GM10847 (cell line): ENCODE results near the gene NSMCE3.

Experiments used
- POLR2A ChIP-seq: IDR thresholded peaks from 2 replicates; pipeline ENCODE4 v1.6.1; 2011; ENCODE audit not compliant: insufficient read length; ENCODE audit errors: extremely low read depth

Gene NSMCE3

DNA sequence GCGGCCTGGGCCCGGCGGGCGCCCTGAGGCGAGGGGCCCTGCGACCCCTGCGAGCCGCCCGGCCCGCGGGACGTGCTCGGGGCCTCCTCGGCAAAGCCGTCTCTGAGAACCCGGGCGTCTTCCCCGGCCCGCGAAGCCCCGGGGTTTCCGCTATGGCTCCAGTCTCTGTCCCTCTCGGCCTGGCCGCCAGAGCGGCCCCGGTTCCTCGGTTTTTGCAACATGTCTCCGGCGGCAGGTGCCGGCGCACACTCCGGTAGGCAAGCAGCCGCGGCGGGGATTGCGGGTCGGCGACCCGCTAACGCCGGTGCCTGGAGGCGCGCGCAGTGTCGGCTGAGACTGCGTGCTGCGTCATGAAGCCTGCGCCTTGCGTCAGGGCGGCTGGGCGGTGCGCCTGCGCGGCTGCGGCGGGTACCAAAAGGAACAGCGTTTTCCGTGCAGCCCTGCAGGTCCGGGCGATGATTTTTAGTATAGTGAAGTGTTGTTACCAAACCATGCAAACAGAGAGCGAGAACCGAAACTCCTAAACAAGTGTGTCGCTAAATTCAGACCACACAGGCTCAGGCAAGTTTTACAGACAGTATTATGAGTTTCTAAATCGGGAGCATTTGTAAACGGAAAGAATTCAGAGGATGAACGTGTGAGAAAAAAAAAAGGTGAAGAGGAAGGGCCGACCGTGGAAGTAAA, at the start of gene NSMCE3:
Gene NSMCE3, minus strand, starts transcription at position 338 of the 684 bp plus-strand sequence. Its CDS starts 117 bp downstream, at position 221.
- TF ChIP-seq POLR2A = peak; percentile 80

DNA sequence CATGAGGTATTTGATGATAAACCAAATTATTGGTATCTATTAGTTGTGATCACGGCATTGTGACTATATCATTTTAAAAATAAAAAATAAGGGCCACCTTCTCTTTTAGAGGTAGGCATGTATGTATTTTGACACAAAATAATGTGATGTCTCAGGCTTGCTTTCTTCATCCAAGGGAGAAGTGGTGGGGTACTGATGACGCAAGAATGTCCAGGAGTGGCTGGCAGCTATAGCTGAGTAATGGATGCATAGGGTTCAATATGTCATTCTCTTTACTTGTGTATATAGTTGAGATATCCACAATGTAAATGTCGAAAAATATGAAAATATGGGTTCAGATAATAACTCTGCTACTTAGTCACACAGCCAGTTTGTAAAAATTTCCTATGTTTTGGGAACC, 46.8 kb upstream of the NSMCE3 start:
- TF ChIP-seq POLR2A = no peak

DNA sequence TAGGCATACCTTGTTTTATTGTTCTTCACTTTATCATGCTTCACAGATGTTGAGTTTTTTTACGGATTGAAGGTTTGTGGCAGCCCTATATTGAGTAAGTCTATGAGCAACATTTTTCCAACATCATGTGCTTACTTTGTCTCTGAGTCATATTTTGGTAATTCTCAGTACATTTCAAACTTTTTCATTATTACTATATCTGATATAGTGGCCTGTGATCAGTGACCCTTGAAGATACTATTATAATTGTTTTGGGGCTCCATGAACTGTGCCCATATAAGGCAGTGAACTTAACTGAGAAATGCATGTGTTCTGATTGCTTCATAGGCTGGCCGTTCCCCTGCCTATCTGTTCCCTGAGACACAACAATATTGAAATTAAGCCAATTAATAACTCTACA, 42.8 kb upstream of the NSMCE3 start:
- no peak for TF ChIP-seq POLR2A

DNA sequence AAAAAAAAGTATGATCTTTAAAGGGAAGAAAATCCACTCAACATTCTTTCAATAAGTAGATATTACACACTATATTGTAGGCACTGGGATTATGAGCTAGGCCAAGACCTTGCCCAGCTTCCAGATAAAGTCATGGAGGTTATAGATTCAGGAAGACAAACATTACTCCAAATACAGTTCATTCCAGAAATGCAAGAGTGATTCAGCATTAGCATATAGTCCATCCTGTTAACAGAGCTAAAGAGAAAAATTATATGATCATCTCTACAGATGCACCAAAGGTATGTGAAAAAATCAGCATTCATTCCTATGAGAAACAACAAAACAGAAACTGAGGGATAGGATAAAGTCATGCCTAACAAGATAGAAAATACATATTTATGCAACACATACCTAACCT, 42.1 kb upstream of the NSMCE3 start:
- TF ChIP-seq POLR2A = no peak

DNA sequence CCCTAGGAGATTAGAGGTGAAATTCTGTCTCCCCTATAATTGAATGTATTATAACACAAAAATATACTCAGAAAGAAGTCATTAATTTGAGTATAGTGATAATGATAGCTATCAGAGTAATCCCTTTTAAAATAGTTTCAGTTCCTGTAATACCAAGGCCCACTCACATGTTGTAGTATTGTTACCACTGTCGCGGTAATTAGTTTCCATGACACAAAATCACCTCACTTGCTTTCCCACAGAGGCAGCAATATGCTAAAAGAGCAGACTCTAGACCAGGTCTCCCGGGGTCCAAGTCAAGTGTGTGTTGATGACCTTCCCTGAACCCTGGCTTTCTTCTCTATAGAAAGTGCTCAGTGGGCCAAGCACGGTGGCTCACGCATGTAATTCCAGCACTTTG, 39.5 kb upstream of the NSMCE3 start:
- TF ChIP-seq POLR2A = no peak

DNA sequence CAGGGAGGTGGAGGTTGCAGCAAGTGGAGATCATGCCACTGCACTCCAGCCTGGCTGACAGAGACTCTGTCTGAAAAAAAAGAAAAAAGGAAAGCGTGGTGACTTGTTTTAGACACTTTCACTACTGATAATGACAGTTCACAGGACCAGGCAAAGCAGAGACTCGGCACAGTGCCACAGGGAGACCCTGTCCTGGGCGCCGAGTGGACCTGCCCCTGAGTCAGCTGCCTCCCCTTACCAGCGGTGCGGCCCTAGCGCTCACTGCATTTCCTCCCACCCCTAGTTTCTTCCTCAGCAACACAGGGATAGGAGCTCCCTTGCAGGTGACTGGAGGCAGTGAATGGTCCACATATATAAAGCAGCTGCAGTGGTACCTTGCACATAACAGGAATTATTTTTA, 38.7 kb upstream of the NSMCE3 start:
- no peak for TF ChIP-seq POLR2A

DNA sequence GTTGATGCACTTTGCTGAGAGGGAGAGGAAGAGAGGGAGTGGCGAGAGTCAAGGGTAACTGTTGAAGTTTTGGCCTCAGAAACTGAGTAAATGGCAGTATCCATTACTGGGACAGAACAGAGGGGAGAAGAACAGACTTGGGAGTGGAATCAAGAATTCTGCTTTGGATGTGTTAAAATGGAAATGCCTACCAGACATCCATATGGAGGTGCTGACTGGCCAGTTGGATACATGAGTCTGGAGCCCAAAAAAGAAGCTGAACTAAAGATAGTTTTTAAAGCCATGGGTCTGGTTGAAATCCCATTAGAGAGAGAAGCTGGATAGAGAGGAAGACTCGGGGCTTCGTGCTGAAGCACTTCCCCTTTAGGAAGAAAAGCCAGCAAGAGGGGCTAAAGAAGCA, 35.9 kb upstream of the NSMCE3 start:
- no peak for TF ChIP-seq POLR2A

DNA sequence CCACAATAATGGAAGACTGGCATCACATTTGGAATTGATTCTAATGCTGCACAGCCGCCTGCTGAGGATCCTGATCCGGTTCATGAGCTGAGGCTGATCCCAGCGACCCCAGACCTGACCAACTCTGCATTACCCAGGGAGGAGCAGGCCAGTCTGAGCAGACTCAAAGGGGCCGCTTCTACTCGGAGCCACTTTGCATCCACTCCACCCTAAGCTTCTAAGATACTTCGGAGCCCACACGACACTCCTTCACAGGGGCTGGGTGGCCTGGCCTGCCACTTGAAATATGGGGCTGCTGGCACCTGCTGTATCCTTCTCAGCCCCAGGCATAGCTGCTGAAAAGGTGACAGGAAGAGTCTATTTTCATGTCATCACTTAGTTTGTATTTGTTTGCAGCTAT, 33.2 kb upstream of the NSMCE3 start:
- no peak for TF ChIP-seq POLR2A

DNA sequence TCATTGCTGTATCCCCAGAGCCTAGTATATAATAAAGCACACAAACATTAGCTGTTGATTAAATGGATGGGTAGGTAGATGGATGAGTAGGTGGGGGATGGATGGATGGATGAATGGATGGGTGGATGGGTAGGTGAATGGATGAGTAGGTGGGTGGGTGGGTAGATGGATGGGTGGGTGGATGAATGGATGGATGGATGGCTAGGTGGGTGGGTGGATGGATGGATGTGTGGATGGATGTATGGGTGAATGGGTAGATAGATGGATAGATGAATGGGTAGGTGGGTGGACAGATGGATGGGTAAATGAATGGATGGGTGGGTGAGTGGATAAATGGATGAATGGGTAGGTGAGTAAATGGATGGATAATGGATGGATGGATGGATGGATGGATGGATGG, 30.2 kb upstream of the NSMCE3 start:
- TF ChIP-seq POLR2A = no peak

DNA sequence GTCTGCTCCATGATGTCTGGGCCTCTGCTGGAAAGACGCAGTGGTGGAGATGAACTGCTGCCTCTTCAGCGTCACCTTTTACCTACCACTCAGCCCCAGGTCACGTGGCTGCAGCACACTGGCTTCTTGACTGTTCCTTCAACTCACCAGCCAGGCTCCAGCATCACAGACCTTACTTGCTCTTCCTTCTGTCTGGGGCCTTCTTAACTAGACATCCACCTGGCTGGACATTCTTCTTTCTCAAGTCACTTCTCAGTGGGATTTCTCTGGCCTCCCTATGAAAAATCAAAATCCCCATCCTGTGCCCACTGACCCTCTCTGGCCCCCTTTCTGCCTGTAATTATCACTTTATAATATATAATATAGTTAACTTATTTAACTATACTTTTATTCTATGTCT, 29.7 kb upstream of the NSMCE3 start:
- no peak for TF ChIP-seq POLR2A

DNA sequence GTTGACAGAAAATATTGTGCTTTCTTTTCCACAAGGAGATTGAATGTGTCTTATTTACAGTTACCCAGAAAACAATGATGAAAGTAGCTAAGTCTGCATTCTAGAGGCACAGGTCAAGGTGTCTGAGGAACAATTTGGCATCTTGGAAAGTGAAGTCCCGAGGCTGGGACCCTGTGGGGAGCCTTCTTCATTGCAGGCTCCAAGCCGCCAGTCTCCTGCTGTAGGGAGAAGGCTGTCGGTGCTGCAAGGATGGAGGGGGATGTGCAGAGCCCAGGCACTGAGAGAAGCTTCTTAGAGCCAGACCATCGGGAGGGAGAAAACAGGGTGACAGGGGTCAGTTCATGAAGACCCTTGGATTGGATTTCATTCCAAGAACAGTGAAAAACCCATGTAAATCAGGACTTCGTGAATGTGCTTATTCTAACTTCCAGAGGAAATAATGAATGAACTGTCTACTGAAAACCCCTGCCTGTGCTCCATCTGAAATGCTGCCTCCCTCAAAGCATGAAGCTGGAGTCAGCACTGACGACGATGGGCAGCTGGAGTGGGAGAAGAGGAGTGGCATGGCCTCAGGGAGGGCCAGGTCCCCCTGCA, 25.2 kb upstream of the NSMCE3 start:
- no peak for TF ChIP-seq POLR2A

DNA sequence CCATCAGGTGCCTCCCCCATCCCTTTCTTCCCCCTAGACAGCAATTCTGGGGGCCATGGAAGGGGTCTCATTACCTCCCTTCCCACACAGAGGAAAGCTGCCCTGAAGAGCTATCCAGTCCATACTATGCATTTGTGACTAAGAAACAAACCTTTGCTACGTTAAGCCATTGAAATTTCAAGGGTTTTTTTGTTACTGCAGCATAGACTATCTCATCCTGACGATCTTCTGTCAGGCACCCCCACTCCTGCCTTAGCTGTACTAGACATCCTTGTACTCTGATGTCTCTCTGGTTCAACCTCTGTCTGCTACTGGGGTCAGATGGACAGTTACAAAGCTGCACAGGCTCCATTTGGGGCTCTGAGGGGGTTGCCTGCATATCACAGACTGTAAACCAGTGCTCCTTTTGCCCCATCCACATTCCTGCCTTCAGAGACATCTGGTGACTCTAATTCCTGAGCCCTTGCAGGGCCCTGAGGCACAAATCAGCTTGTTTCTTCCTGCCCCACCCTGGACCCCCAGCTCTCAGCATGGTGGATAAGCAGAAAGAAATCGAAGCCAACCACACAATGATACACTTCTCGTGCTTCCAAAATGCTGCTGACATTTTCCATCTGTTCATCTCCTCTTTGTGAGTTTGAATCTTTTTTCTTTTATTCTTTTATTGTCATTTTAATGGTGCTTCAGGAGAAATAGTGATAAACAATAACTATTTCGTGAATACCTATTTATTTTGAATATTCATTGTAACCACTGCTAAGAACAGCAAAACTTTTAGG, 21.6 kb upstream of the NSMCE3 start:
- no peak for TF ChIP-seq POLR2A

DNA sequence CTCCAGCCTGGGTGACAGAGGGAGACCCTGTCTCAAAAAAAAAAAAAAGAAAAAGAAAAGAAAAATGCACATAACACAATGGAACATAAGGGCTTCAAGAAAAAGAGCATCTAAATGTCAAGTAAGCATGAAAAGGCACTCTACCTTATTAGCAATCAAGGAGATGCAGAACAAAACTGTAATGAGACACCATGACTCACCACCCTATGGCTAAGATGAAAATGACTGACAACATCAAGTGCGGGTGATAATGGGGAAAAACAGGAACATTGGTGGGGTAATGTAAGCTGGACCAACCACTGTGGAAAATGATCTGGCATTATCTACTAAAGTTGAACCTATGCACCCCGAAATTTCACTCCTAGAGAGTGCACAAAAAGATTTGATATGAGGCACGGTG, 19.6 kb upstream of the NSMCE3 start:
- TF ChIP-seq POLR2A = no peak

DNA sequence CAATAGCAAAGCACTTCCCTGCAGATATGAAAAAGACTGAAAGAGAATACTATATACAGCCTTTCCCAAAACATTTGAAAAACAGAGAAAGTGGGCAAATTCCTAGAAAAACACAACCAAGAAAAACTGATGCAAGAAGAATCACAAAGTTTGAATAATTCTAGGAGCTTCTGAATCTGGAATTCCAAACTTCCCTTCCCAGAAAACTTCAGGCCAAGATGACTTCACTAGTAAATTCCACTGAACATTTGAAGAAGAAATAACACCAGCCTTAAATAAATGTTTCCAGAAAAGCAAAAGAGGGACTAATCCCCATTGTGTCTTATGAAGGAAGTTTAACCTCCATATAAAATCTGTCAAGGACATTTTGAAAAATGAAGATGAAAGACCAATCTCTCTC, 15.8 kb upstream of the NSMCE3 start:
- no peak for TF ChIP-seq POLR2A

DNA sequence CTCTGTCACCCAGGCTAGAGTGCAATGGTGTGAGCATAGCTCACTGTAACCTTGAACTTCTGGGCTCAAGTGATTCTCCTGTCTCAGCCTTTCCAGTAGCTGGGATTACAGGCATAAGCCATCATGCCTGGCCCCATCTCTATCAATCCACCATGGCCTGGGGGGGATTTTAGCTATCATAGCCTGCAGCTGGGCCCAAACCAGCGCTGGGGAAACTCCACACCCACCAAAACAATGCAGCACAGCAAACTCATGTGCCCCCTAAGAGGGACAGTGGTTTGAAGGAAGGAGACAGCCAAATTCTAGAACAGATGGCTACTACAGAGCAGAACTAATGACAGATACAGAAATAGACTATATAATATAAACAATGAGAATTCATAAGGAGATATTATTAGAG, 13.8 kb upstream of the NSMCE3 start:
- no peak for TF ChIP-seq POLR2A

DNA sequence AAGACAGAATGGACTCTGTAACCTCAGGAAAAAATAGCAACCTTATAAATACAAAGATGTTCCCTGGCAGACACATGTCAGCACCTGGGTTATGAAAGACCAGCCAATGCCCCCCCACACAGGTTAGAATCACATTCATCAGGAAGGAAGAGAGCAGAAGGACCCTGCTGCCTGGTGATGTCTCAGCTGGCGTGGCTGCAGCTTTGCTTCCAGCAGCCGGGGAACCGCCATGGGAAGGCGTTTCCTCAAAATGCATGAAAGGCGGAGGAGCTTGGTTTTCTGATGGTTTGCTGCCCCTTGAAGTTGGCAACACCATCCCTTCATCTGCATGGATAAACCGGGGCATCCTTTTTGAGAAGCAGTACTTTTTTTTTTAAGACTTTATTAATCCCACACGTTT, 10.9 kb upstream of the NSMCE3 start:
- no peak for TF ChIP-seq POLR2A
